CD4-positive, alpha-beta T cell treated with Interleukin-6 at 100 ng/mL for 8 hours (primary cell): ENCODE results near the gene TBCK.
"Not testable (repeated sequence)": the region's sequence is repeated elsewhere in the genome, so short reads cannot be mapped to it uniquely, and the experiment has no call there.

Experiments used
- DNase-seq: peaks from one replicate; pipeline ENCODE4 v3.0.0-alpha.2; 2020; ENCODE audit warnings: mixed read lengths, low spot score

TBCK gene

GRCh38 chr4:106114270-106114669 lies 201.7 kb downstream of the TBCK start:
- no peak for DNase-seq

- DNase-seq, result not testable (repeated sequence)
Measured at GRCh38 chr4:106111778-106112469, 204.1 kb downstream of the TBCK start.

GRCh38 chr4:106109929-106110328 lies 206.1 kb downstream of the TBCK start:
- no peak for DNase-seq

GRCh38 chr4:106105697-106106096 lies 210.3 kb downstream of the TBCK start:
- no peak for DNase-seq

GRCh38 chr4:106104276-106104675 lies 211.7 kb downstream of the TBCK start:
- no peak for DNase-seq

- no peak for DNase-seq
Measured at GRCh38 chr4:106096454-106096853, 219.6 kb downstream of the TBCK start.

GRCh38 chr4:106095408-106095807 lies 220.6 kb downstream of the TBCK start:
- no peak for DNase-seq

- no peak for DNase-seq
Measured at GRCh38 chr4:106092361-106093040, 223.5 kb downstream of the TBCK start.

GRCh38 chr4:106090826-106091225 lies 225.2 kb downstream of the TBCK start:
- no peak for DNase-seq

GRCh38 chr4:106083065-106083464 lies 232.9 kb downstream of the TBCK start:
- DNase-seq, result no peak

GRCh38 chr4:106080376-106080775 lies 235.6 kb downstream of the TBCK start:
- no peak for DNase-seq

GRCh38 chr4:106079616-106080015 lies 236.4 kb downstream of the TBCK start:
- DNase-seq, result no peak

- DNase-seq, result no peak
Measured at GRCh38 chr4:106065018-106065417, 251.0 kb downstream of the TBCK start.

- DNase-seq, result no peak
Measured at GRCh38 chr4:106063009-106063408, 253.0 kb downstream of the TBCK start.

- DNase-seq, result no peak
Measured at GRCh38 chr4:106062452-106062875, 253.5 kb downstream of the TBCK start.

- DNase-seq, result no peak
Measured at GRCh38 chr4:106058921-106059320, 257.1 kb downstream of the TBCK start.

GRCh38 chr4:106056914-106057313 lies 259.1 kb downstream of the TBCK start:
- DNase-seq, result no peak

GRCh38 chr4:106051514-106051913 lies 264.5 kb downstream of the TBCK start:
- DNase-seq, result no peak

- no peak for DNase-seq
Measured at GRCh38 chr4:106049490-106049889, 266.5 kb downstream of the TBCK start.

- no peak for DNase-seq
Measured at GRCh38 chr4:106048250-106048971, 267.6 kb downstream of the TBCK start.

- DNase-seq, result no peak
Measured at GRCh38 chr4:106046083-106046482, 269.9 kb downstream of the TBCK start.

- no peak for DNase-seq
Measured at GRCh38 chr4:106041294-106042002, 274.6 kb downstream of the TBCK start.
